Endothelial cell of umbilical vein (primary cell): ENCODE data around the gene SCAPER. TPM values are rescaled to one million over a fixed set of nuclear protein-coding genes. Genes with fewer than 3 reads are reported as not detected.

ENCODE experiments used
- BruUV-seq: library from RNA; stranded (reverse); fragments of 400-500 nt; replicated peaks from 2 replicates; lab custom pipeline; 2021; lab: Mats Ljungman, UMichigan
- CTCF ChIA-PET: fragments of 300-600, 350-600 bp; sonication (Branson Sonifier 250); formaldehyde crosslinking; loops from one replicate; lab custom pipeline; 2021; ENCODE audit warnings: antibody characterized with exemption, inconsistent platforms; lab: Charles Lee
- POLR2A ChIA-PET: fragments of 300-600, 350-600 bp; sonication (Branson Sonifier 250); formaldehyde crosslinking; loops from one replicate; lab custom pipeline; 2021; ENCODE audit warnings: antibody characterized with exemption, inconsistent platforms; lab: Charles Lee
- DNase-seq: peaks from one replicate; pipeline ENCODE4 v3.0.0-alpha.2; 2011; ENCODE audit warnings: low read depth, low spot score
- FAIRE-seq: peaks from 2 replicates; lab custom pipeline; 2011; peaks lifted over from hg19 to GRCh38; lab: Jason Lieb, UNC
- H2AFZ ChIP-seq: 2 replicates; pipeline ENCODE4 v1.6.0; 2012; ENCODE audit warnings: low read depth, low read length, control low read depth, inconsistent platforms
- H3K27ac ChIP-seq: 2 replicates; pipeline ENCODE4 v1.5.1; 2011; ENCODE audit warnings: low read depth, mild to moderate bottlenecking, control low read depth, low read length, moderate library complexity; ENCODE audit not compliant: insufficient read depth
- H3K27me3 ChIP-seq, 2 experiments: 2 replicates each; pipeline versions ENCODE4 v1.6.0 to v1.6.1; 2011; ENCODE audit warnings: low read length in 2 of 2, mixed read lengths in 1 of 2; ENCODE audit not compliant: control insufficient read depth in 2 of 2, insufficient read depth in 2 of 2
- H3K36me3 ChIP-seq, 2 experiments: 2 replicates in 1 of 2; 3 replicates in 1 of 2; pipeline ENCODE4 v1.5.1; 2011; ENCODE audit warnings: low read length in 2 of 2, mild to moderate bottlenecking in 1 of 2, moderate library complexity in 1 of 2; ENCODE audit not compliant: control insufficient read depth in 2 of 2, insufficient read depth in 2 of 2; ENCODE audit errors: extremely low read depth in 1 of 2
- H3K4me1 ChIP-seq: 3 replicates; pipeline ENCODE4 v1.5.1; 2011; ENCODE audit warnings: mild to moderate bottlenecking, low read length; ENCODE audit not compliant: control insufficient read depth, insufficient read depth; ENCODE audit errors: extremely low read depth
- H3K4me2 ChIP-seq: 2 replicates; pipeline ENCODE4 v1.6.1; 2011; ENCODE audit warnings: low read length, control low read depth, mixed read lengths; ENCODE audit not compliant: insufficient read depth
- H3K4me3 ChIP-seq, 3 experiments: fragments of 200-600 bp in 1 of 3; sonication (generic), shearing (Covaris generic) in 1 of 3; replicated peaks in 1 of 3; 2 replicates each; pipeline ENCODE4 v1.5.1; 2011 to 2016; ENCODE audit warnings: control low read depth in 3 of 3, low read length in 3 of 3, mild to moderate bottlenecking in 2 of 3, inconsistent platforms in 1 of 3, low read depth in 1 of 3, moderate library complexity in 1 of 3; ENCODE audit not compliant: insufficient read depth in 1 of 3
- H3K79me2 ChIP-seq: 2 replicates; pipeline ENCODE4 v1.6.0; 2012; ENCODE audit warnings: low read length, inconsistent platforms; ENCODE audit not compliant: control insufficient read depth, insufficient read depth
- H3K9ac ChIP-seq: replicated peaks from 2 replicates; pipeline ENCODE3; 2011; ENCODE audit warnings: low read length, control low read depth; ENCODE audit not compliant: insufficient read depth; ENCODE audit errors: extremely low read depth
- H3K9me1 ChIP-seq: replicated peaks from 3 replicates; pipeline ENCODE4 v1.6.0; 2011; ENCODE audit warnings: mild to moderate bottlenecking, low read length; ENCODE audit not compliant: control insufficient read depth, insufficient read depth; ENCODE audit errors: extremely low read depth
- H3K9me3 ChIP-seq: replicated peaks from 2 replicates; pipeline ENCODE4 v1.5.1; 2012; ENCODE audit warnings: low read length, inconsistent platforms; ENCODE audit not compliant: control insufficient read depth, insufficient read depth
- H4K20me1 ChIP-seq: replicated peaks from 2 replicates; pipeline ENCODE3; 2011; ENCODE audit warnings: mild to moderate bottlenecking, low read length; ENCODE audit not compliant: control insufficient read depth, insufficient read depth; ENCODE audit errors: extremely low read depth
- CTCF ChIP-seq, 2 donors: IDR thresholded peaks; 1 replicate in 1 of 2; 2 replicates in 1 of 2; pipeline ENCODE4 v1.5.1; 2011; ENCODE audit warnings: low read length in 2 of 2, mild to moderate bottlenecking in 2 of 2, moderate library complexity in 2 of 2, control low read depth in 1 of 2, inconsistent platforms in 1 of 2, low read depth in 1 of 2; ENCODE audit not compliant: insufficient read depth in 1 of 2; ENCODE audit errors: extremely low read depth in 1 of 2
- EZH2 ChIP-seq: IDR thresholded peaks from 2 replicates; pipeline ENCODE4 v1.6.1; 2012; ENCODE audit warnings: borderline replicate concordance, low read depth, mild to moderate bottlenecking, moderate library complexity, low read length, inconsistent platforms; ENCODE audit not compliant: severe bottlenecking
- FOS ChIP-seq: IDR thresholded peaks from 2 replicates; pipeline ENCODE4 v1.6.1; 2011; ENCODE audit warnings: mild to moderate bottlenecking, low read length, moderate library complexity, borderline replicate concordance; ENCODE audit not compliant: insufficient read depth
- GATA2 ChIP-seq: IDR thresholded peaks from 2 replicates; pipeline ENCODE4 v1.7.0; 2011; ENCODE audit warnings: low read depth, mild to moderate bottlenecking, moderate library complexity, mixed read lengths, low read length; ENCODE audit not compliant: insufficient read length, insufficient read depth
- JUN ChIP-seq: IDR thresholded peaks from 2 replicates; pipeline ENCODE4 v1.6.1; 2011; ENCODE audit warnings: borderline replicate concordance, low read depth; ENCODE audit not compliant: insufficient read length, insufficient read depth
- MYC ChIP-seq: IDR thresholded peaks from one replicate; pipeline ENCODE4 v1.6.1; 2011; ENCODE audit warnings: mild to moderate bottlenecking, low read depth, low read length
- POLR2A ChIP-seq: IDR thresholded peaks from 2 replicates; pipeline ENCODE4 v1.6.1; 2012; ENCODE audit warnings: low read depth, mild to moderate bottlenecking, control low read depth, low read length
- POLR2AphosphoS5 ChIP-seq: IDR thresholded peaks from 2 replicates; pipeline ENCODE4 v1.6.1; 2012; ENCODE audit warnings: low read depth, mild to moderate bottlenecking, control low read depth, low read length, moderate library complexity; ENCODE audit not compliant: insufficient read depth
- dilution Hi-C: fragments of 300-500 bp; cut with MboI; formaldehyde crosslinking; loops from one replicate; pipeline ENCODE4 v1.15.0; 2019; ENCODE audit warnings: low sequenced_read_pairs; ENCODE audit not compliant: extremely low pct_ligation_motif_present
- intact Hi-C: fragments of 100-400 bp; cut with micrococcal nuclease; formaldehyde crosslinking; loops from one replicate; pipeline ENCODE4 v1.10.0; 2022
- polyA plus RNA-seq, 4 experiments: library from polyadenylated mRNA; depleted of rRNA in 3 of 4; stranded (reverse) in 3 of 4; unstranded in 1 of 4; fragments of >200 nt; gene quantifications; 2 replicates each; pipeline versions ENCODE4 v1.2.1 to v1.2.3, GENCODE V29; 2011 to 2012; ENCODE audit warnings: missing spikeins in 1 of 4
- total RNA-seq: library from RNA; stranded (reverse); gene quantifications from 2 replicates; pipeline ENCODE4 v1.2.3, GENCODE V29; 2021
- TF ChIP-seq, protein P1 (sequence below): IDR thresholded peaks from 2 replicates; pipeline ENCODE4 v1.6.1; 2011; ENCODE audit not compliant: insufficient read depth, insufficient read length

The SCAPER gene
- total and polyA plus RNA-seq, 2 donors (not counting 3 experiments of a cell fraction or from before 2014, with no cell fraction given), result 2.7 to 12.7 TPM

DNA sequence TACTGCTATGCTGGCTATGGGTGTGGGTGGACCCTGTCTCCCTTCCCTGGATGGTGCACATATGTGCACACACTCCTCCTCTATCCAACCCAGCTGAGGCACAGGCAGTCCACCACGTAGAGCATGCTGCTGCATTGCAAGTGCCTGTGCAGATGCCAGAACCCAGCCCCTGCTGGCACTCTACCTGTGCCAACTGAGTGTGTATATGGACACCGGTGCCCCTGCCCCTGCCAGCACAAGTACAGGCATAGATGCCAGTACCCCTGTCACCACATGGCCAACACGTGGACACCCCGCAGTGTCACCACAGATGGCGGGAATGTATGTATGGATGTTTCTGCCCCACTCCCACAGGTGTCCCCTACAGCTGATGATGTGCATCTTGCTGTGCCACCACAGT is 352.0 kb downstream of the SCAPER start:
- H3K4me1 ChIP-seq, result no peaks in the 10 kb centered on the region
- H3K9me1 ChIP-seq, result no peaks in the 10 kb centered on the region
- dilution Hi-C loops, result no loop called here
- BruUV-seq, result no TSS peak
- H3K36me3 ChIP-seq, result no peaks in the 10 kb centered on the region
- DNase-seq (no peak), FAIRE-seq (no peak)
- ChIA-PET CTCF (no interaction called here), POLR2A (no interaction called here)
- no peaks in the 10 kb centered on the region for H3K27me3 ChIP-seq
- no peak overlapping the region for H2AFZ ChIP-seq
- H3K9me3 ChIP-seq, result no peaks in the 10 kb centered on the region
- TF ChIP-seq MYC (no peak), EZH2 (no peak), FOS (no peak), GATA2 (no peak), JUN (no peak), POLR2A (no peak), CTCF (IDR thresholded peaks at IDR 0.05; ENCODE audit: extremely low read depth in 1 of 2, insufficient read depth in 1 of 2, low read depth in 1 of 2, low read length in 2 of 2) (no peak), POLR2AphosphoS5 (no peak)
- TF ChIP-seq, protein P1, sequence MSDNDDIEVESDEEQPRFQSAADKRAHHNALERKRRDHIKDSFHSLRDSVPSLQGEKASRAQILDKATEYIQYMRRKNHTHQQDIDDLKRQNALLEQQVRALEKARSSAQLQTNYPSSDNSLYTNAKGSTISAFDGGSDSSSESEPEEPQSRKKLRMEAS, result no peak
- no peak overlapping the region for H3K9ac ChIP-seq
- H4K20me1 ChIP-seq, result no peaks in the 10 kb centered on the region
- H3K79me2 ChIP-seq, result no peaks in the 10 kb centered on the region
- no peak overlapping the region for H3K4me2 ChIP-seq
- no peak overlapping the region for H3K4me3 ChIP-seq
- H3K27ac ChIP-seq, result no peak overlapping the region
- intact Hi-C loops, result no loop called here
